22Rv1 (cell line): ENCODE results near the gene OXNAD1.

Source experiments
- CTCF ChIP-seq: fragments of 450-650 bp; IDR thresholded peaks from 2 replicates; pipeline ENCODE4 v1.5.1; 2017; ENCODE audit warnings: mild to moderate bottlenecking
- ZFX ChIP-seq: fragments of 450-650 bp; IDR thresholded peaks from 2 replicates; pipeline ENCODE4 v1.6.1; 2017; ENCODE audit warnings: antibody characterized with exemption, borderline replicate concordance

- TF ChIP-seq CTCF (no peak), ZFX (no peak)
Observed at GRCh38 chr3:16264174-16264707, 771 bp upstream of the OXNAD1 start.
